Stimulated activated CD8-positive, alpha-beta memory T cell treated with anti-CD3 and anti-CD28 coated beads, Interleukin-7, amount 100 ng/mL, for 24 hours (primary cell): ENCODE data around the gene EPHA4.

ENCODE experiments used
- DNase-seq: peaks from one replicate; pipeline ENCODE4 v3.0.0-alpha.2; 2020; ENCODE audit warnings: low read depth

The EPHA4 gene

GRCh38 chr2:221503965-221504364 lies 68.1 kb downstream of the EPHA4 start:
- DNase-seq = no peak

DNA sequence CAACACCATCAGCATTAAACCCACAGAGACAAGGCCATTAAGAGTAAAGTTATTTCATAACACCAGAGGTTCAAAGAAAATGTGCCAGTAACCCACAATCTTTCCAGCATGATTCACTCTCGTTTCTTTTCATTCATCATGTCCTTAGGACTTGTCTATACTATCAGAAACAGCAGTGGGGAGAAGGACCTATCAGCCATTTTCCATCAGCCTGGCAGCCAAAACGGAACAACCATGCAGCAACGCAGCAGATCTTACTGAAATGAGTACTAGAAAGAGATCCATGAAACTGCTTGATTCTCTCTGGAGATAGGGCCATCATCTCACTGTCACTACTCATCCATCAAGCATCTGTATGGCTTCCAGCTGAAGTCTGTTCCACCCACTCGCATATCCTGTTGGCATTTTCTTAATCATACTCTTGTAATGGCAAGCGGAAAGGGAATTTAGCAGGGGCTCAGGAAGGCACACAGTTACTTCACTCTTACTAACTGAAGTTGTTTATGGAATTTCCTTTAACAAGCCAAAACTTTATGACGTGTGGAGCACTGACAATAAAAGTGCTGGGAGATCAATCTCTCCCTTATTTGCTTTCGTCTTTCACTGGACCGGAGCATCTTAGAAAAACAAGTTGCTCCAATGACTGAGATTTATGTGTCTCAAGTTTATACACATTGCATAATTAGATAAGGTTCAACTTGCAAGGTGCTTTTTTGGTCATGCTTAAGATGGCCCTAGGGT lies 69.7 kb downstream of the EPHA4 start:
- no peak for DNase-seq

- no peak for DNase-seq
Measured at GRCh38 chr2:221501883-221502269, 70.2 kb downstream of the EPHA4 start.

DNA sequence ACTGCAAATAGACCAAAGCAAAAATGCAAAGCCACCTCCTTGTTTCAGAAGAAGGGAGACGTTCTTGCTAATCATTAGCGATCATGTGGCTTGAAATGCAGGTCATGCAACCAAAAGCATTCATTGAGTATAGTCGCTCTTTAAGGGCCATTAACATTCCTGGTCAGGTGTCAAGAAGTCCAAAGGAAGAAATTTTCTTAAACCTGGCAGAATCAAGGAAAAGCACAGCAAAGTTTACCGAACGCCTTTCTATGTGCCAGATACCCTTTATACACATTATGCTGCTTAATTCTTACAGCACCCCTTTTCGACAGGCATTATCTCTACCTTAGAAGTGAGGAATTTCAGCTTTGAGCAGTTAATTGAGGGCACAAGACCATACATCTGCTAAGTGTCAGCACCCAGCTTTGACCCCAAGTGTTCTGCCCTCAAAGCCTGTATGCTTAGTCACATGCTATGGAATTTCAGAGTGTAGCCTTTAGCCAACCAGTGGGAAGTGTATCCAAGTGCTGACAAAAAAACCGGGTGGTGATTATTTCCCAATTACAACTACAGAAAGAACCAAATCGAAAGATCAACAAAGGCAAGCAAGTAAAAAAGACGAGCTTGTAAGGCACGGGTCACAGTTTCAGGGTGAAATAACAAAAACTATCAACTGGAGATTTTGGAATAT lies 70.8 kb downstream of the EPHA4 start:
- DNase-seq = no peak

- DNase-seq = no peak
Measured at GRCh38 chr2:221500501-221501209, 71.4 kb downstream of the EPHA4 start.

GRCh38 chr2:221495731-221496130 lies 76.4 kb downstream of the EPHA4 start:
- no peak for DNase-seq

DNA sequence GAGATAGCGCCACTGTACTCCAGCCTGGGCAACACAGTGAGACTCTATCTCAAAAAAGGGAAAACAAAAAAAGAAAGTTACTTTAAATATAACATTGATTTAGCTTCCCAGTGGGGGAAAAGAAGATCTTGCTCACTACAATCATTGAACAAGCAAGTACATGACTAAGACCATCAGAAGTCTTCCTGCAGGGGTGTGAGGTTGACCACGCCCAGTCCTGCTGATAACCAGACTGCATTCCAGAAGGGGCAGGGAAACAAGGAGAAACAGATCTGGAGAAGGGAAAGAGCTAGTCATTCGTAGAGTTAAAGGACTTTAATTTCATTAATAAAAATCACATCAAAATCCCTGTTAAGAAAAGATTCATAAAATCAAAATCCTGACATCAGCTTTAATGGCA lies 77.5 kb downstream of the EPHA4 start:
- no peak for DNase-seq

GRCh38 chr2:221493391-221493790 lies 78.7 kb downstream of the EPHA4 start:
- DNase-seq = no peak

GRCh38 chr2:221492636-221493035 lies 79.5 kb downstream of the EPHA4 start:
- no peak for DNase-seq

DNA sequence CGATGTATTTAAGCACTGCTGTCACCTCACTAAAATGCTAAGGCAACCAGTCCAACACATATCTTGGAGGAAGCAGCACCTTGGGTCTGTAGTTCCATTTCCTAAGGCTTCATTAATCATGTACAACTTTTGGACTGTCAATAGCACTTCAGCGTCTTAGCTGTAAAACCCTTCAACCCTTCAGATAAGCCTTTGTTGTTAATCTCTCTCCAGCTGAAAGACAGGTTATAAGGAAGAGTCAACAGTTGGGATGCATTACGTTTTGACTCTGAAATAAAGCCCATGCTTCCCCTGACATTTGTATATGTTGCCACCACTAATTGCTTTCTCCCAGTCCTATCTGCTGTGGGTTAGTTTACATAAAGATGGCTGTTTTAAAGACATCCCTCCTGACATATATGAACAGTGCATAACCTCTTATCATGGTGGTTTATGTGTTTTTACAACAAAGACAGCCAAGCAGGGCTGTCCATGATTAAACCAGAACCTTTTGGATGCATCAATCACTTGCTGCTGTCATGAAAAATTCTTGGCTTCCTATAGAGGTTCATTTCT lies 81.5 kb downstream of the EPHA4 start:
- DNase-seq = no peak

- DNase-seq = no peak
Measured at GRCh38 chr2:221488136-221488807, 83.8 kb downstream of the EPHA4 start.

DNA sequence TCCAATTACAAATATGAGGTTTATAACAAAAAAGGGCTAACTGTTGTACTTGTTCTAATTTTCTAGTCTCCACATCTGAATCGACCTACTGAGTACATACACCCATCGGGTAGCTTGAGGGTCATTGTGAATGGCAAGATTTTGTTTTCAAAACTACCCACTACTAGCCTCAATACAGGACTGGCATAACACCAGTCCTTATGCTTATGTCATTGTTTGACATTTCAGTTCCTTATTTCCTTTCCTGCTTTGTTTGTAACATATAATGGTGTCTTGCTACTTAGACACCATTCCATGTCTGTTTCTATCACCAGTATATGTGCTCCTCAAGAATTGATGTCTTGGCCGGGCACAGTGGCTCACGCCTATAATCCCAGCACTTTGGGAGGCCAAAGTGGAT lies 86.0 kb downstream of the EPHA4 start:
- no peak for DNase-seq

DNA sequence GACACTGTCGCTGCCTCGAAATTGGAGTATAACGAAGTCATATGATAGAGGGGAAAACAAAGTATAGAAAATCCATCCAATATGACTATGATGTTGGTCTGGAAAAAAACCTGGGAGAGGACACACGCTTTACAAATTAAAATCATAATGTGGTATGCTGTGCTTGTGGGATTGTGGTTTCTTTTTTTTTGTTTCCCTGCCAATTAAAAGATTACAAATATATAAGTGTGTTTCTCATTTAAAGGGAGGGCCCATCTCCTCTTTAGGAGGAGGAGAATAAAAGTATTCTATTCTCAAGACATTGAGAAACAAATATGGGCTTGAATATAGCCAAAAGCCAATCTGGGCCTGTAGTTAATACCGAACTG lies 86.6 kb downstream of the EPHA4 start:
- no peak for DNase-seq

- no peak for DNase-seq
Measured at GRCh38 chr2:221484761-221485502, 87.2 kb downstream of the EPHA4 start.

DNA sequence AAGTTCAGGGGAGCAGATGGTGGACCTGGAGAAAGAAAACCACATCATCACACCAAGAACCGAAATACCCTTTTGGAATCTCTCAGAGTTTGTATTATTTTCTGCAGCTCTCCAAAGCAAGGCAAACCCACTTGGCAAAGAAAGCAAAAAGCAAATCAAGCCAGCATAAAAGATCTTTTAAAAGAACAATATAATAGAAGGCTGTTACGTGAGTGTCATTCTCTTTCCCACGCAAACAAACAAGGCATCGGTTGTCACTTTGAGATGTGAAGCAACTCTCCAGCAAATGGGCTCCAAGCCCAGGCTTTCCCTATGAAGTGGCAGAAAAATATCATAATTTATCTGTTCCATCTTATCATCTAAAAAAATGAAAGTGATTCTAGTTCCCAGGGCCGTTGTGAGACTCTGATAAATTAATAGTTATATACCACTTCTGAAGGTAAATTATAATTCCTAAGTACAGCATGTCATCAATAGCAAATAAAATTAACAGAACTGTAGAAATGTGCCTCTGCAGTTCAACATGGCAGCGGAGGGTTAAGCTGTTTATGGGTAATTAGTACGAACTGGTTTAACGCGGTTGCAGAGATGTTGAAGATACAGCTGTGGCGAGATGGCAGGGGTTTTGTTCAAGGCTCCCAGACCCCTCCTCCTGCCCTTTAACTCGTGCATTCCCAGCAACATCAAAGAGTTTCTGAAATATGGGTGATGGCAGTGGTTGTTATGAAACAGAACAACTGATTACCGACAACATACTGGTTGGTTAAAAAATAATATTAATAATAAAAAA lies 89.2 kb downstream of the EPHA4 start:
- no peak for DNase-seq

GRCh38 chr2:221480821-221481220 lies 91.3 kb downstream of the EPHA4 start:
- no peak for DNase-seq

DNA sequence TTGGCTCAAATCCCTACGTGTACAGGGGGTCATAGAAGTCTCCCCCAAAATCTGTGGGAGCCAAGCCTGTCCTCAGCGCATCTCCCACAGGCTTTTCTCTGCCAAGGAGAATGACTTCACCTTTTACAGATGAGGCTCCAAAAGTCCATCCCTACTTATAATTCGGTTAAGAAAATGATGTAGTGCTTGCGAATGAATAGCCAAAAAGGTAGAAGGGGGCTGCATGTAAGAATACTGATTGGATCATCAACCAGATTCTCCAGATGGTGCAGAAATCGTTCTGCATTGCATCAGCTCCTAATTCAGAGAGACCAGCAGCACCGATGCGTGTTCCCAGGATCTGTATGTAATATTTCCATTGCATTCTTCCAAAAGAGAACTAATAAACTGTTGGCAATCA lies 91.9 kb downstream of the EPHA4 start:
- no peak for DNase-seq

DNA sequence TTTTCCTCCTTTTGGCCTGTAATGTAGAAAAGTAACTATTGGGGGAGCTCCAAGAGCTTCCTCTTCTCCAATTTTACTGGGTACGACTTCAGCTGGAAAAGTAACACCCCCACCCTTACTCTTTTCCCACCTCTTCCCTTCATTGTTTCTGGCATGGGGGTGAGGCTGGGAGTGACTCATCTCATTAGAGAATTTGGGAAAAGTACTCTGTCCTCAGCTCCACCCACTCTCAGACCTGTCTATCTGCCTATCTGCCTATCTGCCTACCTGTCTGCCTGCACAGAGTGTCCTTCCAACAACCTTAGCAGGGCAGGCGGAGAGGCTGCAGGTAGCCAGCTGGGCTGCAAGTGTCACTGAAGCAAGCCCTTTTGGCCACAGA lies 93.6 kb downstream of the EPHA4 start:
- DNase-seq = no peak

GRCh38 chr2:221477714-221478484 lies 94.2 kb downstream of the EPHA4 start:
- DNase-seq = no peak

GRCh38 chr2:221476195-221476594 lies 95.9 kb downstream of the EPHA4 start:
- DNase-seq = no peak
